Stimulated activated CD4-positive, alpha-beta T cell treated with anti-CD3 and anti-CD28 coated beads, Interleukin-2, amount 100 ng/mL, for 24 hours (primary cell): ENCODE measurements around the gene TFCP2L1.

Source experiments
- DNase-seq, 2 donors: peaks; one replicate each; pipeline ENCODE4 v3.0.0-alpha.2; 2020

TFCP2L1 gene

GRCh38 chr2:121218386-121218938, 66.5 kb downstream of the TFCP2L1 start:
- no peak for DNase-seq

- DNase-seq, result no peak
Measured at GRCh38 chr2:121217627-121218026, 67.4 kb downstream of the TFCP2L1 start.

- no peak for DNase-seq
Measured at GRCh38 chr2:121214296-121214695, 70.7 kb downstream of the TFCP2L1 start.

GRCh38 chr2:121213386-121213785, 71.6 kb downstream of the TFCP2L1 start:
- DNase-seq, result no peak

GRCh38 chr2:121212661-121213325, 72.2 kb downstream of the TFCP2L1 start:
- no peak for DNase-seq

GRCh38 chr2:121211689-121212151, 73.3 kb downstream of the TFCP2L1 start:
- no peak for DNase-seq

- DNase-seq, result no peak
Measured at GRCh38 chr2:121211251-121211650, 73.8 kb downstream of the TFCP2L1 start.

GRCh38 chr2:121210691-121211090, 74.3 kb downstream of the TFCP2L1 start:
- no peak for DNase-seq

GRCh38 chr2:121209014-121209610, 75.9 kb downstream of the TFCP2L1 start:
- no peak for DNase-seq

- DNase-seq, result no peak
Measured at GRCh38 chr2:121207494-121207893, 77.5 kb downstream of the TFCP2L1 start.

GRCh38 chr2:121205321-121205942, 79.6 kb downstream of the TFCP2L1 start:
- no peak for DNase-seq

- DNase-seq, result no peak
Measured at GRCh38 chr2:121203591-121204249, 81.3 kb downstream of the TFCP2L1 start.

- no peak for DNase-seq
Measured at GRCh38 chr2:121202541-121203310, 82.3 kb downstream of the TFCP2L1 start.

- DNase-seq, result no peak
Measured at GRCh38 chr2:121201796-121202195, 83.2 kb downstream of the TFCP2L1 start.

- no peak for DNase-seq
Measured at GRCh38 chr2:121200419-121201315, 84.3 kb downstream of the TFCP2L1 start.

GRCh38 chr2:121200011-121200347, 85.0 kb downstream of the TFCP2L1 start:
- DNase-seq, result no peak

GRCh38 chr2:121199281-121200010, 85.6 kb downstream of the TFCP2L1 start:
- DNase-seq, result no peak

- no peak for DNase-seq
Measured at GRCh38 chr2:121197369-121198091, 87.5 kb downstream of the TFCP2L1 start.

- no peak for DNase-seq
Measured at GRCh38 chr2:121196849-121197155, 88.2 kb downstream of the TFCP2L1 start.

GRCh38 chr2:121196132-121196848, 88.7 kb downstream of the TFCP2L1 start:
- DNase-seq, result no peak
